Prostate gland (tissue), 2 donors: ENCODE measurements around the gene SNAPC1. TPM values are rescaled to one million over a fixed set of nuclear protein-coding genes. Genes with fewer than 3 reads are reported as not detected.

Source experiments
- DNase-seq: peaks from one replicate; pipeline ENCODE4 v3.0.0-alpha.2; 2019; ENCODE audit warnings: low spot score
- H3K27ac ChIP-seq, 2 donors: fragments of 200-600 bp; sonication (generic); 2 replicates each; pipeline ENCODE4 v1.5.1; 2017 to 2019
- H3K27me3 ChIP-seq: fragments of 200-600 bp; sonication (generic); replicated peaks from 2 replicates; pipeline ENCODE4 v1.5.1; 2019; ENCODE audit not compliant: insufficient read depth
- H3K36me3 ChIP-seq, 2 donors: fragments of 200-600 bp; sonication (generic); 1 replicate in 1 of 2; 2 replicates in 1 of 2; pipeline versions ENCODE4 v1.5.1 to v1.8.1; 2017 to 2019
- H3K4me1 ChIP-seq: fragments of 200-600 bp; sonication (generic); replicated peaks from 2 replicates; pipeline ENCODE4 v1.5.1; 2019
- H3K4me3 ChIP-seq, 2 donors: fragments of 200-600 bp; sonication (generic); 2 replicates each; pipeline ENCODE4 v1.5.1; 2017 to 2019
- H3K9me3 ChIP-seq: fragments of 200-600 bp; sonication (generic); 2 replicates; pipeline ENCODE4 v1.5.1; 2017
- CTCF ChIP-seq, 4 experiments: fragments of 200-600 bp in 2 of 4; fragments of 450-650 bp in 2 of 4; sonication (generic) in 2 of 4; IDR thresholded peaks; 1 replicate in 3 of 4; 2 replicates in 1 of 4; pipeline ENCODE4 v1.5.1; 2016 to 2019; ENCODE audit warnings: antibody characterized with exemption in 4 of 4, mild to moderate bottlenecking in 2 of 4, moderate library complexity in 2 of 4
- POLR2A ChIP-seq: fragments of 450-650 bp; IDR thresholded peaks from one replicate; pipeline ENCODE4 v1.6.1; 2016; ENCODE audit warnings: antibody characterized with exemption, mild to moderate bottlenecking
- POLR2AphosphoS5 ChIP-seq: sonication (generic); formaldehyde crosslinking; IDR thresholded peaks from one replicate; pipeline ENCODE4 v1.6.1; 2017; ENCODE audit warnings: antibody characterized with exemption
- WGBS: methylation state at CpG from one replicate; pipeline ENCODE4 v1.1.5; 2018; 5-methylcytosine and 5-hydroxymethylcytosine counted together
- intact Hi-C: fragments of 100-400 bp; cut with DNase I; formaldehyde crosslinking; loops from one replicate; pipeline ENCODE4 v1.14.2; 2022
- total RNA-seq, 2 donors: library from RNA; depleted of rRNA; stranded (reverse); fragments of >200 nt; gene quantifications; one replicate each; pipeline ENCODE4 v1.1.0, GENCODE V29; 2016

The SNAPC1 gene
- total RNA-seq, 2 donors from 2014 or later: 10.2 to 10.7 TPM

GRCh38 chr14:61780125-61780524, 17.9 kb downstream of the SNAPC1 start:
- H3K9me3 ChIP-seq: no peaks in the 10 kb centered on the region
- no peaks in the 10 kb centered on the region for H3K4me1 ChIP-seq
- TF ChIP-seq CTCF (IDR thresholded peaks at IDR 0.05) (no peak), POLR2AphosphoS5 (no peak), POLR2A (no peak)
- no peaks in the 10 kb centered on the region for H3K27me3 ChIP-seq
- 77% methylated on average over 3 of the region's 3 CpGs for WGBS
- no peak overlapping the region for H3K4me3 ChIP-seq
- no peaks in the 10 kb centered on the region for H3K36me3 ChIP-seq
- intact Hi-C loops: no loop called here
- H3K27ac ChIP-seq: no peak overlapping the region
- no peak for DNase-seq

DNA sequence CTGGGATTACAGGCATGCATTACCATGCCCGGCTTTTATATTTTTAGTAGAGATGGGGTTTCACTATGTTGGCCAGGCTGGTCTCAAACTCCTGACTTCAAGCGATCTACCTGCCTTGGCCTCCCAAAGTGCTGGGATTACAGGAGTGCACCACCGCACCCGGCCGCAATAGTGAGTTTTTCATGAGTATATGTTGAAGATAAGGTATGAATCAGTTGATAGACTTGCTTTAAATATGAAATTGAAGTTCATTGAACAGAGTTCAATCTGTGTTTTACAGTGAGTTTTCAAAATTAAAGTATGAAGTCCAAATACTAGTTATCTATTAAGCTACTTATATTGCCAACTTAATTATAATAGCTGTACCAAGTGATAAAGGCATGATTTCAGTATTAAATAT, 35.1 kb downstream of the SNAPC1 start:
- WGBS: 81% methylated on average over 5 of the region's 5 CpGs
- no peak overlapping the region for H3K27ac ChIP-seq
- no peaks in the 10 kb centered on the region for H3K27me3 ChIP-seq
- intact Hi-C loops: no loop called here
- H3K4me1 ChIP-seq: no peaks in the 10 kb centered on the region
- no peak for TF ChIP-seq POLR2AphosphoS5
- no peak for TF ChIP-seq CTCF (IDR thresholded peaks at IDR 0.05)
- TF ChIP-seq POLR2A: no peak
- H3K9me3 ChIP-seq: no peaks in the 10 kb centered on the region
- no peaks in the 10 kb centered on the region for H3K36me3 ChIP-seq
- H3K4me3 ChIP-seq: no peak overlapping the region
- DNase-seq: no peak

- TF ChIP-seq POLR2AphosphoS5 (no peak), POLR2A (no peak), CTCF (IDR thresholded peaks at IDR 0.05) (no peak)
- DNase-seq: no peak
- Histone ChIP-seq H3K36me3 (no peaks in the 10 kb centered on the region), H3K27ac (no peak overlapping the region), H3K4me1 (no peaks in the 10 kb centered on the region), H3K27me3 (no peaks in the 10 kb centered on the region), H3K9me3 (no peaks in the 10 kb centered on the region), H3K4me3 (no peak overlapping the region)
- WGBS: 89% methylated on average over 2 of the region's 2 CpGs
- intact Hi-C loops: no loop called here
These were observed 39.9 kb downstream of the SNAPC1 start for GRCh38 chr14:61802010-61802568.

DNA sequence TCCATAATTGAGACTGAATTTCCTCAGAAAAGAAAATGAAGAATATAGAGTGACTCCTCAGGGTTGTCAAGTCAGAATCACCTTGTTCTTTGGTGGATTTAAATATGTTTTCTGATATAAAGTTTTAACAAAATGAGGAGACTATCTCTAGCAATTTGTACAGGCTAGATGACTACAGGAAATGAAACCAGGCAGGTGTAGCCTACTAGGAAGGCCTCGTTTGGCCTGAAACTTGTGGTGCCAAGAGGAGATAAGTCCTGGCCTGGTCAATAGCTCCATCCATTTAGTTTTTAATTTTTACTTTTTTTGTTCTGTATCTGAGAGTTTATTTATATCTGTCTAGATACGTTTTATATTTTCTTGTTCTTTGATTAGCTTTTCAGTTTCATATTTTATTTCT, 41.5 kb downstream of the SNAPC1 start:
- TF ChIP-seq POLR2AphosphoS5 (no peak), POLR2A (no peak), CTCF (IDR thresholded peaks at IDR 0.05) (no peak)
- Histone ChIP-seq H3K9me3 (no peaks in the 10 kb centered on the region), H3K4me3 (no peak overlapping the region), H3K36me3 (no peaks in the 10 kb centered on the region), H3K27ac (no peak overlapping the region), H3K4me1 (no peaks in the 10 kb centered on the region), H3K27me3 (no peaks in the 10 kb centered on the region)
- DNase-seq: no peak
- WGBS: 91% methylated on average over 2 of the region's 2 CpGs
- intact Hi-C loops: no loop called here

- H3K4me3 ChIP-seq: no peak overlapping the region
- H3K27ac ChIP-seq: no peak overlapping the region
These were observed 43.2 kb downstream of the SNAPC1 start for GRCh38 chr14:61805451-61805850.

More at GRCh38 chr14:61805451-61805850, 43.2 kb downstream of the SNAPC1 start:
- 88% methylated on average over 4 of the region's 4 CpGs for WGBS
- TF ChIP-seq POLR2A: no peak
- TF ChIP-seq POLR2AphosphoS5: no peak
- TF ChIP-seq CTCF (IDR thresholded peaks at IDR 0.05): no peak
- Histone ChIP-seq H3K4me1 (no peaks in the 10 kb centered on the region), H3K27me3 (no peaks in the 10 kb centered on the region), H3K9me3 (no peaks in the 10 kb centered on the region), H3K36me3 (no peaks in the 10 kb centered on the region)
- no peak for DNase-seq
- intact Hi-C loops: no loop called here
